Measurements from ENCODE around the gene NOA1.
"Not testable (repeated sequence)": the region's sequence is repeated elsewhere in the genome, so short reads cannot be mapped to it uniquely, and the experiment has no call there.

The NOA1 gene

DNA sequence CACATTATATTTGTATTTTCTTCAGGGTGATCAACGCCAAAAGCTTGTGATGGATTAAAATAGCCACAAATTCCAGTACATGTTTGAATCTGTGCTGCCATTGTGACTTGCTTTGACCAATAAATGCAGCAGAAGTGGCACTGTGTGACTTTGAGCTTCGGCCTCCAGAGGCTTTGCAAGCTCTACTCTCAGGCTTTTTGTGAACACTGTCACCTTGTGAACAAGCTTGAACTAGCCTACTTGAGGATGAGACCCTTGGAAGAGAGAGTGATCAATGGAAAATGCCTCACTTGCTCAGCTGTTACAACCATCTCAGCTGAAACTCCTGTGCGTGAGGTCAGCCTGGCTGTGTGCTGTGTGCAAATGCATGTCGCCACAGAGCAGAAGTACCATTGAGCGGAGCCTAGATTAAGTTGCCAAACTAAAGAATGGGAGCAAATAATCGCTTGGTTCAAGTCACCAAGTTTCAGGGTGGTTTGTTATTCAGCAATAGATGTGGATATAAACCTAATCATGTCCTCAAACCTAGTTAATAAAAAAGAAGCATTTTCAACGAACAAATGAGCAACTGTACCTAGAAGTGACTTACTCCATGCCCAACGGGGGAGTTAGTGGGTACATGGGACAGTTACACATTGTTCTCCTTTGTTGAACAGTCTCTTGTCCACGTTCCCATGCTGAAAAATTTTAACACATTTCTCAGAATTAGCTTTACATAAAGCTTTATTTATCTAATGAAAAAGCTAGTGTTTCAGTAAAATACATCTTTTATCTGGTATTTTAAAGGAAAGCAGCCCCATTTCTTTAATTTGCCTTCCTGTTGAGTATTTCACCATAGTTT lies 23.5 kb downstream of the NOA1 start:
- DNase-seq: no peak

DNA sequence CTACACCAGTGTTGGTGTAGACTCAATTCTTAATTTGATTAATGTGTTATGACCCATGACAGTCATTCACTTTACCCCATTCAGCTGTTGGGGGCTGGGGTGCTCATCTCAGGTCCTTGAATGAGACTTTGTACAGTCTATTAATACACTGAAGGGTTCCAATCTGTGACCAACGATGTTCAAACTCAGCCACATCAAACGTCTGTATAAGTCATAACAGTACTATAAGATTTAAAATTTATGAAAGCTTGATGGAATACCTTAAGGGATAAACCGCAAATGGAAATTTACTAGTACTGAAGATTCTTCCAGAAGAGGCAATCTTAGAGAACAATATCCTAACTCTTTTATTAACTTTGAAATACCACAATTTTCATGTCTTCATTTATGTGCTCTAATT lies 36.0 kb downstream of the NOA1 start:
- DNase-seq: no peak

DNA sequence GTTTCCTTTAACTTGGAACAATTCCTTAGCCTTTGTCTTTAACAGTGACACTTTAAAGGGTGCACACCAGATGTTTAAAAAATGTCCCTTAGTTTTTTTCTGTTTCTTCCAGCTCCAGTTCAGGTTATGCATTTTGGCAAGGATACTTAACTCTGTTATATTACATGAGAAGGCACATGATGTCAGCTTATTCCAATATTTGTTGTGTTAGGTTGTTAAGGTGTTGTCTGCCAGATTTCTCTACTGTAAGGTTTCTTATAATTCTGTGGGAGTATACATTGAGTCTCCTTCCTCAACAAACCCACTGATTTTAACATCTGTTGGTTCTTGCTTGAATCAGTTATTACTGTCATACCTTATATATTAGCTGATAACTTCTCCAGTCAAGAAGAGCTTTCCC lies 36.4 kb downstream of the NOA1 start:
- DNase-seq: no peak

DNA sequence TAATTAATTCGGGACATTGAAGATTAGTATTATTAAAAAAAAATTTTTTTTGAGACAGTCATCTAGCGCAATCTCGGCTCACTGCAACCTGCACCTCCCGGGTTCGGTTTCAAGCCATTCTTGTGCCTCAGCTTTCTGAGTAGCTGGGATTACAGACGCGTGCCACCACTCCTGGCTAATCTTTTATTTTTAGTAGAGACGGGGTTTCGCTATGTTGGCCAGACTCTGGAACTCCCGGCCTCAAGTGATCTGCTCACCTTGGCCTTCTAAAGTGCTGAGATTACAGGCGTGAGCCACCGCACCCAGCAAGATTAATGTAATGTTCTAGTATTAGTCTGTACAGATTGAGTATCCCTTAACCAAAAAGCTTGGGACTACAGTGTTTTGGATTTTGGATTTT lies 37.0 kb downstream of the NOA1 start:
- DNase-seq: no peak

DNA sequence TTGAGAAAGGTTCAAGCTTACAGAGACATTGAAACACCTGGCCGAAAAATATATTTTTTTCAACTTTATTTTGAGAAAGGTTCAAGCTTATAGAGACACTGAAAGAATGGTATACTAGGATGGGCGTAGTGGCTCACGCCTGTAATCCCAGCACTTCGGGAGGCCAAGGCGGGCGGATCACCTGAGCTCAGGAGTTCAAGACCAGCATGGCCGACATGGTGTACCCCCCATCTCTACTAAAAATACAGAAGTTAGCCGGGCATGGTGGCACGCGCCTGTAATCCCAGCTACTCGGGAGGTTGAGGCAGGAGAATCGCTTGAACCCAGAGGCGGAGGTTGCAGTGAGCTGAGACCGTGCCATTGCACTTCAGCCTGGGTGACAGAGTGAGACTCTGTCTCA lies 37.6 kb downstream of the NOA1 start:
- DNase-seq: not testable (repeated sequence)

DNA sequence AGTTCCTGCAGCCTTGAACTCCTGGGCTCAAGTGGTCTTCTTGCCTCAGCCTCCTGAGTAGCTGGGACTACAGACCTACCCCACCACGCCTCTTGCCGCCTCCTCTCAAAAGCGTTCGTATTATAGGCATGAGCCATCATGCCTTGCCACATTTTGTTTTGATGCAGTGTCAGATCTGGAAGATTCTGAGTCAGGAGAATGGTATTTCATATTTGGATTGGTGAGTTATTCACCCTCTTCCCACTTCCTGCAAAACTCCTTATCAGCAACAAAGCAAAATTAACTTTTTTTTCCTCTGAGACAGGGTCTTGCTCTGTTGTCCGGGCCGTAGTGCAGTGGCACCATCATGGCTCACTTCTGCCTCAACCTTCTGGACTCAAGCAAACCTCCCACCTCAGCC lies 40.1 kb downstream of the NOA1 start:
- DNase-seq: no peak

DNA sequence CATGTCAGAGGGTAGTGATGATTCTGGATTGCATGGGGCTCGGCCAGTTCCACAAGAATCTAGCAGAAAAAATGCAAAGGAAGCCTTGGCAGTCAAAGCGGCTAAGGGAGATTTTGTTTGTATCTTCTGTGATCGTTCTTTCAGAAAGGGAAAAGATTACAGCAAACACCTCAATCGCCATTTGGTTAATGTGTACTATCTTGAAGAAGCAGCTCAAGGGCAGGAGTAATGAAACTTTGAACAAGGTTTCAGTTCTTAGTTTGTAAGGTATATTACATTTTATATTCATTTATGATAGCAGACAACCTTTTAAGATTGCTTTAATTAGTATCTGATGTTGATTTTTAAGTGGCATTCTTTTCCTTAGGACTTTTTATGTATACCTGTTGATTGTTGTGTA lies 45.5 kb downstream of the NOA1 start:
- DNase-seq: no peak

DNA sequence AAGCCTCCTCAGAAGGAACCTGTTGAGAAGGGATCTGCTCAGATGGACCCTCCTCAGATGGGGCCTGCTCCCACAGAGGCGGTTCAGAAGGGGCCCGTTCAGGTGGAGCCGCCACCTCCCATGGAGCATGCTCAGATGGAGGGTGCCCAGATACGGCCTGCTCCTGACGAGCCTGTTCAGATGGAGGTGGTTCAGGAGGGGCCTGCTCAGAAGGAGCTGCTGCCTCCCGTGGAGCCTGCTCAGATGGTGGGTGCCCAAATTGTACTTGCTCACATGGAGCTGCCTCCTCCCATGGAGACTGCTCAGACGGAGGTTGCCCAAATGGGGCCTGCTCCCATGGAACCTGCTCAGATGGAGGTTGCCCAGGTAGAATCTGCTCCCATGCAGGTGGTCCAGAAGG lies 46.8 kb downstream of the NOA1 start:
- DNase-seq: no peak

DNA sequence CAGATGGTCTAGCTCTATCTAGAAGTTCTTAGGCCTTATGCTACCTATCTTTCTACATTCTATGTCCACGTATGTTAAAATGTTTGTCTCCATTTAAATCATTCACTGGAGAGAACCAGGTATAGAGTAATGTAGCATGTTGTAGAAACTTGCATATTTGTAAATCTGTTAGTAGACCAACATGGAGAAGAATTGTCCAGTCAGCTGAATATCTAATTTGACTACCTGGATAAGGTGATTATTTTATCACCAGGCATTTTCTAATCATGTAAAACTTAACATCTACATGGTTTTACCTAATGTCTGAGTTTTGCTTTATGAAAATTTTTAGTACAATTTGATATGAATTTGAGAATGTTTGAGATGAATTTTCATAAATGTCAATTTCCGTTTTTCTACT lies 50.2 kb downstream of the NOA1 start:
- no peak for DNase-seq

DNA sequence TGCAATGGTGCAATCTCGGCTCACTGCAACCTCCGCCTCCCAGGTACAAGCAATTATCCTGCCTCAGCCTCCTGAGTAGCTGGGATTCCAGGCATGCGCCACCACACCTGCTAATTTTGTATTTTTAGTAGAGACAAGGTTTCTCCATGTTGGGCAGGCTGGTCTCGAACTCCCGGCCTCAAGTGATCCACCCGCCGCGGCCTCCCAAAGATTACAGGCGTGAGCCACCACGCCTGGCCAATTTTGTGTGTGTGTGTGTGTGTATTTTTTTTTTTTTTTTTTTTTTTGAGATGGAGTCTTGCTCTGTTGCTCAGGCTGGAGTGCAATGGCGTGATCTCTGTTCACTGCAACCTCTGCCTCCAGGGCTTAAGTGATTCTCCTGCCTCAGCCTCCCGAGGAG lies 62.4 kb downstream of the NOA1 start:
- DNase-seq: not testable (repeated sequence)

DNA sequence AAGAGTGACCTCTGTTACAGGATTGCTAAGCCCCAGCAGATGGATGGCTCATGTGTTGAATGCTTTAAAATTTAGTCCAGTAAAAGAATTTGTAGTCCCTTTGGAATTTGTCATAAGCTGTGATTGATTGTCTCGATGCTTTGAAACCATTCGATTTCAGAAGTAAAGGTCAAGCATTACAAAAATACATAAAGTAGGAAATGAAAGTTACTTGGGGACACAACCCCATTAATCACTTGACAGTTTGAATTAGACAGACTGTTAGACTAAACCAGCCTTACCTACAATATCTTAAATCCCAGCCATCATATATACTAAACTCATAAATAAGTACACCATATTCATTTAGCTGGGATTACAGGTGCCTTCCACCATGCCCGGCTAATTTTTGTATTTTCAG lies 63.1 kb downstream of the NOA1 start:
- no peak for DNase-seq
